HK-2 (cell line): ENCODE results near the gene NDOR1.
"Not testable (repeated sequence)": the region's sequence is repeated elsewhere in the genome, so short reads cannot be mapped to it uniquely, and the experiment has no call there.

Source experiments
- DNase-seq: peaks from one replicate; pipeline ENCODE4 v3.0.0-alpha.2; 2018; ENCODE audit not compliant: unreplicated experiment

The NDOR1 gene

GRCh38 chr9:137243626-137244485 lies 38.4 kb downstream of the NDOR1 start:
- DNase-seq = peak; percentile 66

DNA sequence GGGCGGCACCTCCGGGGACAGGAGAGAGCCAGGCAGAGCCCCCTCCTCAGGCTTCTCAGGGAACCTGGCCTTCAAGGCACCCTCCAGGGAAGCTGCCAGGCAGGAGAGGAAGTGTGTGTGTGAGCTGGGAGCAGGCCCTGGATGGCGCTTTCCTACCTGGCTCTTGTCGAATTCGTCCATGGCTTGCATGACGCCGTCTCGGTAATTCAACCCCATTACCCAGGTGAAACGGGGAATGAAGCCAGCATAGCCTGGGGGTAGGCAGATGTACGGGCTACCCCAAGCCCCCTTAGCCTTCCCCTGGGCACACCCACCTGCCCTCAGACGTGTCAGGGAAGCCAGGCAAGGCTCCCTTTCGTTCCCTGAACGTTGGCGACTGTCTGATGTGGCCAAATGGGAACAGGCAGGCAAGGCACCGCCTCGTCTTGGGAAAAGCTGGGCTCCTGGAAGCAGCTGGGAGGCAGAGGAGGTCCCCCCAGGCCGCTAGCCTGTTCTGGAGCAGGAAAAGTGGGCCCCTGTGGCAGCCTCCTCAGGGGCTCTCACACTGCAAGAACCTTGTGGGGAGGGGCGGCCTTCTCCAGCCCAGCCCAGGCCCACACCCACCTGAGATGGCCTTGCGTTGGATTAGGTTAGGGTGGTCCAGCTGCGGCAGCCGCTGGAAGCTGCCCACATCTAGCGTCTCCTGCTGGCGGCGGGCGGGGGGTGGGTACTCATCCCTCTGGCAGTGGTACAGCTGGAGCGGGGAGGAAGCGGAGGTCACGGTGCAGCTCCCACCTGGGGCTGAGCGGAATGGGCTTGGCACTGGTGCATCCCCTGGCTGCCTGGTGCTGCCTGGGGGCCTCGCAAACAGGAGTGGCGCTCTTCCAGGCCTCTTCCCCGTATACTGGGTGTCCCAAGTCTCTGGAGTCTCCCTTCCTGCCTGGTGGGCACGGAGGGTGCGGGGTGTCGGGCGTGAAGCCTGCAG lies 39.3 kb downstream of the NDOR1 start:
- DNase-seq = no peak

DNA sequence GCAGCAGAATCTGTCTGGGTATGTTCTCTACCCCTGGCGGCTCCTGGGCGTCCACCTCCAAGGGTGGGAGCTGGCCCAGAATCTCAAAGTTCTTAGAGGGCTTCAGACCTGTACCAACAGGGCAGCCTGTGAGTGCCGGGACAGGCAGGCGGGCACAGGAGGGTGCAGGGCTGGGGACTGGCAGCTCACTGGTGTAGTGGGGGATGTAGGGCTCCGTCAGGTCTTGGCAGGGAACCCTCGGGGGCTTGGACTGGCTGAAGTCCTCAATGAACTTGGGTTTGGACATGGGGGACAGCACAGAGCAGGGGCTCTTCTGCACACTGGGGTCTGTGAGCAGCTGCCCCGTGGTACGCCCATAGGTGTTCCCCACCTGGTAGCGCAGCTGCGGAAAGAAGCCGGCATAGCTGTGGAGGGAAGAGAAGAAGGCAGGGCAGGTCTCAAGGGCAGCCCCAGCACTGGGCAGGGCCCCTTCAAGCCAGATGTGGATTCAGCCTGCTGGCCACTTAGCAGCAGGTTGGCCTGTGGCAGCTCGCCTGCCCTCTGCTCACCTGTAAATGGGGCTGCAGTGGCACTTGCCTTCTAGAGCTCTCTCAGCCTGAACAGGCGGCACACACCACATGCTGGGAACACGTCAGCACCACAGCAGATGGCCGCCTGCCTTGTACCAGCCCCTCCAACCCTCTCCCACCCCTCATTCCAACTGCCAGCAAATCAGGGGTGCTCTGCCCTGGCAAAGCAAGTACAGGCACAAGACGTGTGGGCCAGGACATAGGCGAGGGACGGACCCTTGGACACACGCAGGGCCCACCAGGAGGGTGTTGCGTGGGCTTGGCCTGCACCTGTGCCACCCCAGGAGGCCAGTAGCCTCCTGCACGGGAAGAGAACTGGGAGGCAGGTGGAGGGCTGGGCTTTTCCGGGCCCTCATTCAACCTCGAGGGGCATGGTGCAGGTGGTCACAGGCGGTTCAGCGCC lies 40.2 kb downstream of the NDOR1 start:
- no peak for DNase-seq

- DNase-seq = no peak
These were observed 41.8 kb downstream of the NDOR1 start for GRCh38 chr9:137247135-137247915.

GRCh38 chr9:137247916-137248175 lies 42.3 kb downstream of the NDOR1 start:
- DNase-seq = no peak

GRCh38 chr9:137250329-137251193 lies 45.1 kb downstream of the NDOR1 start:
- DNase-seq = no peak

DNA sequence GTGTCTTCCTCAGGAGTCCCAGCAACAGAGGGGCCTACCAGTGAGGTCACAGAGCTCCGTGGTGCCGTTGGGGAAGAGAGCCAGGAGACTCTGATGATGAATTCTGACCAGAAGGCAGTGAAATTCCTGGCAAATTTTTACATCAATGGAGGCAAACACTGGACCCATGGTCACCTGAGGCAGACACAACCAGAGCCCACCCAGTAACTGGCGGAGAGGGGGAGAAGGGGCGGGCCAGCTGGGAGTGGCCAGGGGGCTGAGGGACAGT lies 45.6 kb downstream of the NDOR1 start, which contains the start of gene STPG3:
STPG3 (plus strand) TSS at position 93 of the 268 bp plus-strand sequence; CDS start at position 94, 1 bp downstream.
- no peak for DNase-seq

GRCh38 chr9:137251490-137252268 lies 46.2 kb downstream of the NDOR1 start:
- no peak for DNase-seq

- no peak for DNase-seq
These were observed 47.3 kb downstream of the NDOR1 start for GRCh38 chr9:137252555-137253506.

- DNase-seq = no peak
These were observed 48.5 kb downstream of the NDOR1 start for GRCh38 chr9:137253717-137254623.

GRCh38 chr9:137254624-137255447 lies 49.3 kb downstream of the NDOR1 start, which contains the start of gene NELFB:
TSS of gene NELFB (plus strand) at chr9:137255327.
- DNase-seq = peak; percentile 96

DNA sequence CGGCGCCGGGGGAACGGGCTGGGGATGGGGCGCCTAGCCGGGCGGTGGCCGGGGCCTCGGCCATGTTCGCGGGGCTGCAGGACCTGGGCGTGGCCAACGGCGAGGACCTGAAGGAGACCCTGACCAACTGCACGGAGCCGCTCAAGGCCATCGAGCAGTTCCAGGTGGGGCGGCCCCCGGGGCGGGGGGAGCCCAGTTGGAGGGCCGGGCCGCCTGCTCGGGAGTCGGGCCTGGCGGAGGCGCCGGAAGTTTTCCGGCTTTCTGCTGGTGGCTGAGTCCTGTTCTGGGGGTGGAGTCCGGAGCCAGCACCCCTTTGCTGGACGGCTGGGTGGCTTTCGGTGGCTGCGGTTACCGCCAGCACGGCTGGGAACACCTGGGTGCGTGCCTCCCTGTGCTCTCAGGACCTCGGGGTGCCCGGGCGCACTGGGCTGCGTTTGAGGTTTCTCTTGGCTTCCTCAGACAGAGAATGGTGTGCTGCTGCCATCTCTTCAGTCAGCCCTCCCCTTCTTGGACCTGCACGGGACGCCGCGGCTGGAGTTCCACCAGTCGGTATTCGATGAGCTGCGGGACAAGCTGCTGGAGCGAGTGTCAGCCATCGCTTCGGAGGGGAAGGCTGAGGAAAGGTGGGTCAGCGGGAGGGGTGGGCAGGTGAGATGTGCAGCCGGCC lies 50.1 kb downstream of the NDOR1 start:
- DNase-seq = peak; percentile 71

- no peak for DNase-seq
These were observed 50.9 kb downstream of the NDOR1 start for GRCh38 chr9:137256362-137256761.

DNA sequence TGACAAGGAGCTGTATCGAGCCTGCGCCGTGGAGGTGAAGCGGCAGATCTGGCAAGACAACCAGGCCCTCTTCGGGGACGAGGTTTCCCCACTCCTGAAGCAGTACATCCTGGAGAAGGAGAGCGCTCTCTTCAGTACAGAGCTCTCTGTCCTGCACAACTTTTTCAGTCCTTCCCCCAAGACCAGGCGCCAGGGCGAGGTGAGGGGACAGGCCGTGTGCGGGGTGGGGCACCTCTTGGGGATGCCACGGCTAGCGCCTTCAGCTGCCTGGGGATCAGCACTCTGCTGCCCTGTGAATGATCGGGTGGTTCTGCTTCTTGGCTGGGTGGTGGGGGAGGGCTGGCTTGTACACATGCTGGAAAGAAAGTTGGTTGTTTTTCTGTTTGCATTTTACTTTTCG lies 51.4 kb downstream of the NDOR1 start:
- DNase-seq = no peak

GRCh38 chr9:137262173-137262908 lies 56.8 kb downstream of the NDOR1 start:
- not testable (repeated sequence) for DNase-seq
